NCI-H146 (cell line): ENCODE measurements around the gene C9orf152.
"Not testable (repeated sequence)": the region's sequence is repeated elsewhere in the genome, so short reads cannot be mapped to it uniquely, and the experiment has no call there.

ENCODE experiments used
- DNase-seq: peaks from one replicate; lab custom pipeline; 2025; lab: John Stamatoyannopoulos, UW

The C9orf152 gene

GRCh38 chr9:110214586-110215355 lies 6.8 kb upstream of the C9orf152 start:
- no peak for DNase-seq

- DNase-seq: no peak
Observed at GRCh38 chr9:110214090-110214489, 6.1 kb upstream of the C9orf152 start.

- no peak for DNase-seq
Observed at GRCh38 chr9:110213413-110214044, 5.6 kb upstream of the C9orf152 start.

- peak; percentile 41 for DNase-seq
Observed at GRCh38 chr9:110207071-110207641, 803 bp downstream of the C9orf152 start.

DNA sequence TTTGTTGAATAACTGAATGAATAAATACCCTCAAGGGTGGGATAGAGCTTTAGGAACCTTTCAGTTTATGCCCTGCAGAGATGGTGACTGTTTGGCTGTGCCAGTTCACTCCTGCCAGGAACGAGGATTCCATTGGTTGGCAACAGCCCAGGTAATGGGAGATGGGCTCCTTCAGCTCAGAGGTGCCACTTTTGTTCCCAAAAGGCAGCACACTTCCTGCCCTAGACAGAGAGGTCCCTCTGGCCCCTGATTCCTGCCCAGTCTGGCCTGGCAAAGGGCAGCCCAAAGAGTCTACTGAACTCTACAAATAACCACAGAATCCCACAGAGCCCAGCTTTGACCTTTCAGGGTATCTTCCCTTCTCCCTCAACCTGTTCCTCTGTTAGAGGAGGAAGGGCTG lies 1.6 kb downstream of the C9orf152 start:
- DNase-seq: no peak

DNA sequence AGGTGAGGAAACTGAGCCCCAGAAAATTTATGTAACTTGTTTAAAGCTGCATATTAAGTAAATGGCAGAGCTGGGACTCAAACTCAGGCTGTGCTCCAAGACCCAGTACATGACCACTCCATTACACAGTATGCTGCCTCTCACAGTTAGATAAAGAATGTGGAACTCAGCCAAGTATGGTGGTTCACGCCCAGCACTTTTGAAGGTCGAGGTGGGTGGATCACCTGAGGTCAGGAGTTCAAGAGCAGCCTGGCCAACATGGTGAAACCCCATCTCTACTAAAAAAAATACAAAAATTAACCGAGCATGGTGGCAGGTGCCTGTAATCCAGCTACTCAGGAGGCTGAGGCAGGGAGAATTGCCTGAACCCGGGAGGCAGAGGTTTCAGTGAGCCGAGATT lies 2.3 kb downstream of the C9orf152 start:
- DNase-seq: not testable (repeated sequence)

DNA sequence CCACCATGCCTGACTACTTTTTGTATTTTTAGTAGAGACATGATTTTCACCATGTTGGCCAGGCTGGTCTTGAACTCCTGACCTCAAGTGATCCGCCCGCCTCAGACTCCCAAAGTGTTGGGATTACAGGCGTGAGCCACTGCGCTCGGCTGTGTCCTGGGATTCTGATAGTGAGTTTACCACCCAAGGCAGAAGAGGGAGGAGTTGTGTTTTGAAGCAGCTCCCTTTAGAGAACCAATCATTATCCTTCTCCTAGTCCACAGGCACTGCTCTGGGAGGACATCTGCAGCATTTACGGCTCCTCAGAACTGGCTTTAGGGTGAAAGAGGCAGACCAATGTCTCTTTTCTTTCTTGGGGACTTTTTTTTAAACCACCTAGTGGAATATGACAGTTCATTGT lies 5.7 kb downstream of the C9orf152 start:
- DNase-seq: no peak

DNA sequence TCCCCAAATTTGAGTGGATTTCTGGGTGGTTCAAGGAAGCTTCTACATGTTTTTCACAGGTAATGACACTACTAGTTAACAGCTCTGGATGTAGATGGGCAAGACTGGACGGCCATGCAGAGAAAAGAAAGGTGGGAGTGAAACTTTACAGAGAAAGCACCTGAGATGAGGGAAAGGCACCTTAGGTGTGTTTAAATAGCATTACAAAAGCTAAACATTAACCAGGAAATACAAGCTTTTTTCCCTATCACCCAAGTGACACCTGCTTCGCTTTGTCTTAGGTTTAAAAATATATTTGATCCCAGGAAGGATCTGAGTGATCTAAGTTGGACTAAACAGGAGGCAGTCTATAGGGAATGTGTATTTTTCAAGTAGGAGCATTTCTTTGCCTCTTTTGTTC lies 8.3 kb downstream of the C9orf152 start:
- no peak for DNase-seq

DNA sequence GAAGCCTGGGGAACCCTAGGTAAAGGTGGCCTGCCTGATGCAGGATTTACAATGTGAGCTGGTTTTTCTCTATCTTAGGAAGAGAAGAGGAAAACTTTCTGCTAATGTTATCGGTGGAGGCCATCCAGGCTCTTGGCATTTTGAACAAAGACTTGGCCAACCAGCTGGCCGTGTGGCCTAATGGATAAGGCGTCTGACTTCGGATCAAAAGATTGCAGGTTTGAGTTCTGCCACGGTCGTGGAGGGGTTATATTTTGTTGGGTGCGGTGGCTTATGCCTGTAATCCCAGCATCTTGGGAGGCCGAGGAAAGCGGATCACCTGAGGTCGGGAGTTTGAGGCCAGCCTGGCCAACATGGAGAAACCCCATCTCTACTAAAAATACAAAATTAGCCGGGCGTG lies 9.6 kb downstream of the C9orf152 start:
- no peak for DNase-seq

DNA sequence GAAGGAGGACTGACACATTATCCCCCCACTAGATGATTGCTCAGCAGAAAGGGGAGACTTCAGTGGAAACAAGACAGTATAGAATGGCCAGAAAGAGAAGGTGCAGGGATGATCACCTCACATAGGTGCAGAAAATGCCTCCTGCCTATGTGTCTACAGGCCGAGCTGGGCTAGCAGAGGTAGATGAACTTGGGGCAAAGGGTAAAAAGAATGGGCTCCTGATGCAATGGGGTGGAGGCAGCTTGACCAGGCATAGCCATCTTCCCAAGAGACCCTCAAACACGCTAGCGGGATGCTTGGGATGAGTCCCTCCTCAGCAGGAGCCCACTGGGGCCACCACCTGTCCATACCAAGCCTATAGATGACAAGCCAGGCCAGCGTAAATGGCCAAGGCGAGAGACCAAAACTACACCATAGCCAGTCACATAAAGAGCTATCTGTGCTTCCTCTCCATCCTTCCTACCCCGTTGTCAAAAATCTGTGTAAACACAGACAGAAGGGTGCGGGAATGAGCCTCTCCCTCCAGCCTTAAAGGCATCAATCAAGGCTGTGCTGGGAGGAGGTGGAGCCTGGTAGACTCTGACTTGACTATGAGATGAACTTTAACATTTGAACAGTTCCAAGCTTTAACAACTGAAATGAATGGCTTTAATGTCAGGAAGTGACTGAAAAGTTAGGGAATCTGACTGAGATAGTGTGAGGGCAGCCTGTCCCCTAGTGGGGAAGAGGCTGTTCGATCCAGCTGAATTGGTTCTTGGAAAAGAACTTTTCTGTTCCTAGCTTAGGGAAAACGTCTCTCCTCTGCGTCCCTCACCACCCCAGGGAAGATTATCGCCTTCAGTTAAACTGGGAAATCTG lies 10.4 kb downstream of the C9orf152 start:
- DNase-seq: no peak

GRCh38 chr9:110196084-110196499 lies 11.9 kb downstream of the C9orf152 start:
- DNase-seq: not testable (repeated sequence)

- no peak for DNase-seq
Observed at GRCh38 chr9:110192531-110193261, 15.3 kb downstream of the C9orf152 start.

- no peak for DNase-seq
Observed at GRCh38 chr9:110191615-110192014, 16.3 kb downstream of the C9orf152 start.

- no peak for DNase-seq
Observed at GRCh38 chr9:110189559-110190320, 18.2 kb downstream of the C9orf152 start.

DNA sequence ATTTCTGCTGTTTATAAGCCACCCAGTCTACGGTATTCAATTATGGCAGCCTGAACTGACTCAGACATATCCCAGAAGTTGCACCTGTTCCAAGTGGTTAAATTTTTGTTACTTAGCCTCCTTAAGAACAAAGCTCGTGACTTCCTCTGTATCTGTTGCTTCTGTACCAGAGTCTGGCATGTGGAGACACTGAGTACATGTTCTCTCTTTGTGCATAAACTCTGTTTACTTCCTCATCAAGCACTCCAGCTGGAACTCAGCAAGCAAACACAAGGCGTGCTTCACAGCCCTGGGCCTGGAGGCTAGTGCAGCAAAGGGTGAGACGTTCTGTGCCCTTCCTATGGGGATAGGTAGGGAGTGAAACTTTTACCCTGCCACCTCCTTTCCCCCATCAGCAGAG lies 19.0 kb downstream of the C9orf152 start:
- no peak for DNase-seq

GRCh38 chr9:110188101-110188500 lies 19.9 kb downstream of the C9orf152 start:
- no peak for DNase-seq

GRCh38 chr9:110187126-110187525 lies 20.8 kb downstream of the C9orf152 start:
- no peak for DNase-seq

DNA sequence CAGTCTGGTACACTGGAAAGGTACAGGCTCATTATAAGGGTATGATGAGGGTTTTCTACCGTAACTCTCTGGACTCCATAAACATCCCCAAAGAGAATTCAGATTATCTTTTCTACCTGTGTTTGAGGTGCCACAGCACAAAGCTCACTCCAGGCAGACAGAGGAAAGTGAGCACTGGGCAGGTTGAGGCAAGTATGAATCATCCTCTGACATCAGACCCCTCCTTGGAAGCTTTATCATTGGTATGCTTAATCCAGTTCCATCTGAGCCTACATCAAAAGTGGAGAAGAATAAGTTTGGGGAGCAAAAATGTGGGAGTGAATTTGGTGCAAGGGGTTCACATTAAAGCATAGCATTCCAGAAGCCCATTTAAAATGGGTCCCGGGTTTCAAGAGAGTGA lies 21.7 kb downstream of the C9orf152 start:
- no peak for DNase-seq

DNA sequence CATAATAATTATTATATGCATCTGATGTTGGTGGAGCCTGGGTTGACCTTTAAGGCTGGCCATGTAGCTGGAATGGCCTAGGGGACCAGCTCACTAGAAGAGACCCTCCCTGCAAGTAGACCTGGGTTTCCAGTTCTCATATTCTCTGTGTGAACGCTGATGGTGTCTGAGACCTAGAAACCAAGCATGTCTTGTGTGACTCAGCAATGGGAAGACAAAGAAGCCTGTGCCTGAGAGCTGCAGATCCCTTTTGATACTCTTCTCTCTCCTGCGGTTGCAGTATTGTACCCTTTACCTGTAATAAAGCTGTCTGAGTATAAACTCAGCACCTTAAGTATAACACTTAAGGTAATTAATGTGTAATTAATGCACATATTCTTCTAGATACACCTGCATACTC lies 22.2 kb downstream of the C9orf152 start:
- no peak for DNase-seq

GRCh38 chr9:110183208-110184145 lies 24.5 kb downstream of the C9orf152 start:
- peak; percentile 65 for DNase-seq
